ENCODE data around the gene MAGT1. TPM values are rescaled to one million over a fixed set of nuclear protein-coding genes. Genes with fewer than 3 reads are reported as not detected.

Gene MAGT1
- total RNA-seq, 1 experiment from 2014 or later = 37.1 TPM

DNA sequence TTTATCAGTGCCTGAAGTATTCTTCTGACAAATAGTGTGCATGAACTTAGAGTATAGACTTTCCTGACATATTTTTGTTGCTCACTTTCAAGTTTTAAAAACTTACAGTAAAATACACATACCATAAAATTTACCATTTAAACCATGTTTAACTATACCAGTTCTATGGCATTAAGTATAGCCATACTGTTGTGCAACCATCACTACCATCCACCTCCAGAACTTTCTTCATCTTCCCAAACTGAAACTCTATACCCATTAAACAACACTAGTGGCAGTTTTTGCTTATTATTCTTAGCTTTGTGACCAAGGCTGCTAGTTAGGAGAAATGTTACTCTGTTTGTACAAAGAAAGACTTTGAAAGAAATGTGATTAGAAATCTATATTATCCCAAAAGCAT lies 41.1 kb upstream of the MAGT1 start:
- H3K4me1 Mint-ChIP-seq = no peaks in the 10 kb centered on the region
- no peaks in the 10 kb centered on the region for H3K9me3 Mint-ChIP-seq
- ChIA-PET CTCF (no interaction called here), POLR2A (no interaction called here)
- no peak overlapping the region for H3K4me3 Mint-ChIP-seq
- DNase-seq (ENCODE audit: low spot score) (no peak), ATAC-seq (no peak)
- no peaks in the 10 kb centered on the region for H3K27me3 Mint-ChIP-seq (ENCODE audit: low read depth)
- no peak for TF ChIP-seq ZNF232 (CRISPR knock-in tag; IDR thresholded peaks at IDR 0.05)
- TF ChIP-seq, protein P1, sequence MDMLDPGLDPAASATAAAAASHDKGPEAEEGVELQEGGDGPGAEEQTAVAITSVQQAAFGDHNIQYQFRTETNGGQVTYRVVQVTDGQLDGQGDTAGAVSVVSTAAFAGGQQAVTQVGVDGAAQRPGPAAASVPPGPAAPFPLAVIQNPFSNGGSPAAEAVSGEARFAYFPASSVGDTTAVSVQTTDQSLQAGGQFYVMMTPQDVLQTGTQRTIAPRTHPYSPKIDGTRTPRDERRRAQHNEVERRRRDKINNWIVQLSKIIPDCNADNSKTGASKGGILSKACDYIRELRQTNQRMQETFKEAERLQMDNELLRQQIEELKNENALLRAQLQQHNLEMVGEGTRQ (CRISPR knock-in tag; IDR thresholded peaks at IDR 0.05) = no peak
- no peak for TF ChIP-seq IRF2 (CRISPR knock-in tag; IDR thresholded peaks at IDR 0.05; ENCODE audit: borderline replicate concordance, low read depth)
- no peak for TF ChIP-seq ZNF121 (CRISPR knock-in tag; IDR thresholded peaks at IDR 0.05)
- TF ChIP-seq SMAD3 (CRISPR knock-in tag; IDR thresholded peaks at IDR 0.05; ENCODE audit: borderline replicate concordance) = no peak
- TF ChIP-seq FOXJ3 (CRISPR knock-in tag; IDR thresholded peaks at IDR 0.05; ENCODE audit: borderline replicate concordance) = no peak
- TF ChIP-seq RORB (CRISPR knock-in tag; IDR thresholded peaks at IDR 0.05) = no peak
- TF ChIP-seq, protein P2, sequence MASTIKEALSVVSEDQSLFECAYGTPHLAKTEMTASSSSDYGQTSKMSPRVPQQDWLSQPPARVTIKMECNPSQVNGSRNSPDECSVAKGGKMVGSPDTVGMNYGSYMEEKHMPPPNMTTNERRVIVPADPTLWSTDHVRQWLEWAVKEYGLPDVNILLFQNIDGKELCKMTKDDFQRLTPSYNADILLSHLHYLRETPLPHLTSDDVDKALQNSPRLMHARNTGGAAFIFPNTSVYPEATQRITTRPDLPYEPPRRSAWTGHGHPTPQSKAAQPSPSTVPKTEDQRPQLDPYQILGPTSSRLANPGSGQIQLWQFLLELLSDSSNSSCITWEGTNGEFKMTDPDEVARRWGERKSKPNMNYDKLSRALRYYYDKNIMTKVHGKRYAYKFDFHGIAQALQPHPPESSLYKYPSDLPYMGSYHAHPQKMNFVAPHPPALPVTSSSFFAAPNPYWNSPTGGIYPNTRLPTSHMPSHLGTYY (CRISPR knock-in tag; IDR thresholded peaks at IDR 0.05) = no peak
- no peak for TF ChIP-seq CBFB (CRISPR knock-in tag; IDR thresholded peaks at IDR 0.05; ENCODE audit: low read depth)
- TF ChIP-seq ZNF671 (CRISPR knock-in tag; IDR thresholded peaks at IDR 0.05) = no peak
- no peak for TF ChIP-seq ZBTB21 (CRISPR knock-in tag; IDR thresholded peaks at IDR 0.05; ENCODE audit: borderline replicate concordance)
- TF ChIP-seq, protein P3, sequence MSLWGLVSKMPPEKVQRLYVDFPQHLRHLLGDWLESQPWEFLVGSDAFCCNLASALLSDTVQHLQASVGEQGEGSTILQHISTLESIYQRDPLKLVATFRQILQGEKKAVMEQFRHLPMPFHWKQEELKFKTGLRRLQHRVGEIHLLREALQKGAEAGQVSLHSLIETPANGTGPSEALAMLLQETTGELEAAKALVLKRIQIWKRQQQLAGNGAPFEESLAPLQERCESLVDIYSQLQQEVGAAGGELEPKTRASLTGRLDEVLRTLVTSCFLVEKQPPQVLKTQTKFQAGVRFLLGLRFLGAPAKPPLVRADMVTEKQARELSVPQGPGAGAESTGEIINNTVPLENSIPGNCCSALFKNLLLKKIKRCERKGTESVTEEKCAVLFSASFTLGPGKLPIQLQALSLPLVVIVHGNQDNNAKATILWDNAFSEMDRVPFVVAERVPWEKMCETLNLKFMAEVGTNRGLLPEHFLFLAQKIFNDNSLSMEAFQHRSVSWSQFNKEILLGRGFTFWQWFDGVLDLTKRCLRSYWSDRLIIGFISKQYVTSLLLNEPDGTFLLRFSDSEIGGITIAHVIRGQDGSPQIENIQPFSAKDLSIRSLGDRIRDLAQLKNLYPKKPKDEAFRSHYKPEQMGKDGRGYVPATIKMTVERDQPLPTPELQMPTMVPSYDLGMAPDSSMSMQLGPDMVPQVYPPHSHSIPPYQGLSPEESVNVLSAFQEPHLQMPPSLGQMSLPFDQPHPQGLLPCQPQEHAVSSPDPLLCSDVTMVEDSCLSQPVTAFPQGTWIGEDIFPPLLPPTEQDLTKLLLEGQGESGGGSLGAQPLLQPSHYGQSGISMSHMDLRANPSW (CRISPR knock-in tag; conservative IDR thresholded peaks at IDR 0.05; ENCODE audit: low read depth) = no peak
- no peak for TF ChIP-seq HMGA2 (CRISPR knock-in tag; IDR thresholded peaks at IDR 0.05)
- TF ChIP-seq, protein P4, sequence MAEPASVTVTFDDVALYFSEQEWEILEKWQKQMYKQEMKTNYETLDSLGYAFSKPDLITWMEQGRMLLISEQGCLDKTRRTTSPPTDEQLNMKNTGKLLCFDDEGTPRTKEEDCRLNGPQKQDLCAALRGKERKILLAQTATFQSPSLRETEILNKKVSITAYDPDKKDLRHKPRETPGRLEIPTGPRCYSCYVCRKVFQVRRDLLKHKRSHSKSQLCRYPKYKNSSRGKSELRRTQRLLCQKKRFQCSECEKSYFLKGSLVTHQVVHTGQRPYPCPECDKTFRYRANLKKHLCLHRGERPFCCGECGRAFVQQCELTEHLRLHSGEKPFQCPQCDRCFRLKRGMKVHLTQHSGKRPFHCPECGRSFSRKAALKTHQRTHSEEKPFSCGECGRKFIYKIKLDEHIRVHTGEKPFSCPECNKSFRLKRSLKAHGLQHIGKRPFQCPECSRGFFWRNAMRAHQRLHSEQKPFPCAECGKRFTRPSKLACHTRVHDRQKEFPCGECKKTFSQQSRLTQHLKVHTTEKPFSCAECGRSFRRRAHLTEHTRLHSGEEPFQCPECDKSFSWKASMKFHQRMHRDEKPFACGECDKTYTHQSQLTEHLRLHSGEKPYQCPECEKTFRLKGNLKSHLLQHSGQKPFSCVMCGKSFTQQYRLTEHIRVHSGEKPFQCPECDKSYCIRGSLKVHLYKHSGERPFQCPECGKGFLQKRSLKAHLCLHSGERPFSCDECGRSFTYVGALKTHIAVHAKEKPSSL (CRISPR knock-in tag; conservative IDR thresholded peaks at IDR 0.05) = no peak
- no peak for TF ChIP-seq JAZF1 (CRISPR knock-in tag; IDR thresholded peaks at IDR 0.05)
- no peak for TF ChIP-seq TEAD4 (CRISPR knock-in tag; IDR thresholded peaks at IDR 0.05)
- H3K36me3 Mint-ChIP-seq = no peaks in the 10 kb centered on the region; the same call in 1 of the 2 replicates
- H3K27ac Mint-ChIP-seq = no peak overlapping the region; the same call in 1 of the 2 replicates

DNA sequence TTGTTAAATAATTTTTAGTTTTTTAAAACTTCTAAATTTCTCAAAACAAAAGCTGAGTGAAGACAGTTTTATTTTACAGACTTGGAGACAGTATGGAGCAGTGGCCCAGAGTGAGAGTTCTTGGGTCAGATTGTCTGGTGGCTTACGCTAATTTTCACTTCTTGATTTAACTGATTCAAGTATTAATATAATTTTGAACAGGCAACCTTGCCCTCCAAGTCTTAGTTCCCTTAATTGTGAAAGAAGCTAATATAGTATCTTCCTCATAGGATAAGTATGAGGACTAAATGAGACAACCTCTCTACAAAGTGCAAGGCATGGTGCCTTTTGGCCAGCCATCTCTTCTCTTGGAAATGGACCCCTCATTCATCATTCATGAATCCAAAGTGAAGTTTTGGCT lies 40.7 kb upstream of the MAGT1 start:
- ATAC-seq = no peak
- H3K27me3 Mint-ChIP-seq (ENCODE audit: low read depth) = no peaks in the 10 kb centered on the region
- H3K27ac Mint-ChIP-seq = no peak overlapping the region
- no peak overlapping the region for H3K4me3 Mint-ChIP-seq
- H3K36me3 Mint-ChIP-seq = peaks cover 3% of the 10 kb centered on the region; the same call in 1 of the 2 replicates
- ChIA-PET POLR2A (no interaction called here), CTCF (no interaction called here)
- no peak for DNase-seq (ENCODE audit: low spot score)
- H3K9me3 Mint-ChIP-seq = no peaks in the 10 kb centered on the region
- H3K4me1 Mint-ChIP-seq = no peaks in the 10 kb centered on the region
- no peak for TF ChIP-seq CREB1 (CRISPR knock-in tag; IDR thresholded peaks at IDR 0.05)
- TF ChIP-seq TEAD4 (CRISPR knock-in tag; IDR thresholded peaks at IDR 0.05) = no peak
- no peak for TF ChIP-seq EMX1 (CRISPR knock-in tag; IDR thresholded peaks at IDR 0.05)
- TF ChIP-seq, protein P5, sequence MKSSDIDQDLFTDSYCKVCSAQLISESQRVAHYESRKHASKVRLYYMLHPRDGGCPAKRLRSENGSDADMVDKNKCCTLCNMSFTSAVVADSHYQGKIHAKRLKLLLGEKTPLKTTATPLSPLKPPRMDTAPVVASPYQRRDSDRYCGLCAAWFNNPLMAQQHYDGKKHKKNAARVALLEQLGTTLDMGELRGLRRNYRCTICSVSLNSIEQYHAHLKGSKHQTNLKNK (CRISPR knock-in tag; IDR thresholded peaks at IDR 0.05) = no peak
- no peak for TF ChIP-seq ZNF423 (CRISPR knock-in tag; IDR thresholded peaks at IDR 0.05)
- TF ChIP-seq NFE2L1 (CRISPR knock-in tag; IDR thresholded peaks at IDR 0.05) = no peak
- TF ChIP-seq, protein P6, sequence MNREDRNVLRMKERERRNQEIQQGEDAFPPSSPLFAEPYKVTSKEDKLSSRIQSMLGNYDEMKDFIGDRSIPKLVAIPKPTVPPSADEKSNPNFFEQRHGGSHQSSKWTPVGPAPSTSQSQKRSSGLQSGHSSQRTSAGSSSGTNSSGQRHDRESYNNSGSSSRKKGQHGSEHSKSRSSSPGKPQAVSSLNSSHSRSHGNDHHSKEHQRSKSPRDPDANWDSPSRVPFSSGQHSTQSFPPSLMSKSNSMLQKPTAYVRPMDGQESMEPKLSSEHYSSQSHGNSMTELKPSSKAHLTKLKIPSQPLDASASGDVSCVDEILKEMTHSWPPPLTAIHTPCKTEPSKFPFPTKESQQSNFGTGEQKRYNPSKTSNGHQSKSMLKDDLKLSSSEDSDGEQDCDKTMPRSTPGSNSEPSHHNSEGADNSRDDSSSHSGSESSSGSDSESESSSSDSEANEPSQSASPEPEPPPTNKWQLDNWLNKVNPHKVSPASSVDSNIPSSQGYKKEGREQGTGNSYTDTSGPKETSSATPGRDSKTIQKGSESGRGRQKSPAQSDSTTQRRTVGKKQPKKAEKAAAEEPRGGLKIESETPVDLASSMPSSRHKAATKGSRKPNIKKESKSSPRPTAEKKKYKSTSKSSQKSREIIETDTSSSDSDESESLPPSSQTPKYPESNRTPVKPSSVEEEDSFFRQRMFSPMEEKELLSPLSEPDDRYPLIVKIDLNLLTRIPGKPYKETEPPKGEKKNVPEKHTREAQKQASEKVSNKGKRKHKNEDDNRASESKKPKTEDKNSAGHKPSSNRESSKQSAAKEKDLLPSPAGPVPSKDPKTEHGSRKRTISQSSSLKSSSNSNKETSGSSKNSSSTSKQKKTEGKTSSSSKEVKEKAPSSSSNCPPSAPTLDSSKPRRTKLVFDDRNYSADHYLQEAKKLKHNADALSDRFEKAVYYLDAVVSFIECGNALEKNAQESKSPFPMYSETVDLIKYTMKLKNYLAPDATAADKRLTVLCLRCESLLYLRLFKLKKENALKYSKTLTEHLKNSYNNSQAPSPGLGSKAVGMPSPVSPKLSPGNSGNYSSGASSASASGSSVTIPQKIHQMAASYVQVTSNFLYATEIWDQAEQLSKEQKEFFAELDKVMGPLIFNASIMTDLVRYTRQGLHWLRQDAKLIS (CRISPR knock-in tag; IDR thresholded peaks at IDR 0.05; ENCODE audit: borderline replicate concordance) = no peak
- TF ChIP-seq ZNF219 (CRISPR knock-in tag; IDR thresholded peaks at IDR 0.05; ENCODE audit: borderline replicate concordance) = no peak
- TF ChIP-seq TP53 (CRISPR knock-in tag; IDR thresholded peaks at IDR 0.05) = no peak
- TF ChIP-seq ATF1 (CRISPR knock-in tag; IDR thresholded peaks at IDR 0.05) = no peak
- no peak for TF ChIP-seq TCF7 (CRISPR knock-in tag; IDR thresholded peaks at IDR 0.05; ENCODE audit: low read depth)

Measured in WTC11 (cell line).